Measurements from ENCODE around the gene TEP1.
A peak's percentile ranks its signal among the peaks of the same experiment; 100 is the strongest.

TEP1 gene

GRCh38 chr14:20429801-20430669, 16.7 kb upstream of the TEP1 start:
- DNase-seq (ENCODE audit: low read depth): no peak

GRCh38 chr14:20428802-20429201, 15.5 kb upstream of the TEP1 start:
- DNase-seq (ENCODE audit: low read depth): no peak

GRCh38 chr14:20428010-20428365, 14.7 kb upstream of the TEP1 start:
- DNase-seq (ENCODE audit: low read depth): no peak

- DNase-seq (ENCODE audit: low read depth): peak; percentile 74
Observed at GRCh38 chr14:20427231-20428009, 14.1 kb upstream of the TEP1 start.

- no peak for DNase-seq (ENCODE audit: low read depth)
Observed at GRCh38 chr14:20424851-20425250, 11.6 kb upstream of the TEP1 start.

GRCh38 chr14:20422886-20423285, 9.6 kb upstream of the TEP1 start:
- DNase-seq (ENCODE audit: low read depth): no peak

GRCh38 chr14:20421267-20421666, 8.0 kb upstream of the TEP1 start:
- no peak for DNase-seq (ENCODE audit: low read depth)

- peak; percentile 12 for DNase-seq (ENCODE audit: low read depth)
Observed at GRCh38 chr14:20419419-20419818, 6.1 kb upstream of the TEP1 start.

- DNase-seq (ENCODE audit: low read depth): no peak
Observed at GRCh38 chr14:20418501-20418909, 5.2 kb upstream of the TEP1 start.

- no peak for DNase-seq (ENCODE audit: low read depth)
Observed at GRCh38 chr14:20417250-20418186, 4.2 kb upstream of the TEP1 start.

- no peak for DNase-seq (ENCODE audit: low read depth)
Observed at GRCh38 chr14:20416223-20416622, 2.9 kb upstream of the TEP1 start.

- peak; percentile 67 for DNase-seq (ENCODE audit: low read depth)
Observed at GRCh38 chr14:20415782-20416206, 2.5 kb upstream of the TEP1 start.

GRCh38 chr14:20413744-20414082, 412 bp upstream of the TEP1 start:
- peak; percentile 17 for DNase-seq (ENCODE audit: low read depth)

GRCh38 chr14:20412411-20412810, 890 bp downstream of the TEP1 start:
- DNase-seq (ENCODE audit: low read depth): peak; percentile 17

GRCh38 chr14:20409226-20409625, 4.1 kb downstream of the TEP1 start:
- peak; percentile 32 for DNase-seq (ENCODE audit: low read depth)

- no peak for DNase-seq (ENCODE audit: low read depth)
Observed at GRCh38 chr14:20403521-20403920, 9.8 kb downstream of the TEP1 start.

GRCh38 chr14:20400965-20401593, 12.2 kb downstream of the TEP1 start:
- DNase-seq (ENCODE audit: low read depth): peak; percentile 79

- no peak for DNase-seq (ENCODE audit: low read depth)
Observed at GRCh38 chr14:20400589-20400964, 12.7 kb downstream of the TEP1 start.

GRCh38 chr14:20397511-20397910, 15.8 kb downstream of the TEP1 start:
- DNase-seq (ENCODE audit: low read depth): no peak

GRCh38 chr14:20391505-20391904, 21.8 kb downstream of the TEP1 start:
- DNase-seq (ENCODE audit: low read depth): no peak

- DNase-seq (ENCODE audit: low read depth): no peak
Observed at GRCh38 chr14:20388159-20388558, 25.1 kb downstream of the TEP1 start.

- no peak for DNase-seq (ENCODE audit: low read depth)
Observed at GRCh38 chr14:20387576-20387975, 25.7 kb downstream of the TEP1 start.
